HepG2 (cell line): ENCODE data around the gene TNC. TPM values are rescaled to one million over a fixed set of nuclear protein-coding genes. Genes with fewer than 3 reads are reported as not detected.

ENCODE experiments used
- ATAC-seq: fragments of 200-7000 bp; cut with Tn5 transposase; 3 replicates; pipeline ENCODE4 v1.9.1; 2020; ENCODE audit warnings: mild to moderate bottlenecking, moderate library complexity
- BruUV-seq: library from RNA; stranded (reverse); fragments of 400-500 nt; replicated peaks from 2 replicates; lab custom pipeline; 2021; lab: Mats Ljungman, UMichigan
- CTCF ChIA-PET: fragments of 300-600 bp; formaldehyde crosslinking; extraction: SDS; loops from one replicate; lab custom pipeline; 2021; ENCODE audit warnings: low total read pairs, inconsistent platforms, low intra/inter-chr PET ratio; lab: Yijun Ruan, JAX
- POLR2A ChIA-PET: fragments of 350-600 bp; sonication (Branson Sonifier 250); formaldehyde crosslinking; loops from one replicate; lab custom pipeline; 2020; ENCODE audit warnings: antibody characterized with exemption, inconsistent platforms; lab: Yijun Ruan, JAX
- DNase-seq: peaks from one replicate; pipeline ENCODE4 v3.0.0-alpha.2; 2015; ENCODE audit warnings: low spot score
- FAIRE-seq: peaks from 3 replicates; lab custom pipeline; 2011; peaks lifted over from hg19 to GRCh38; lab: Jason Lieb, UNC
- H2AFZ ChIP-seq: one replicate; pipeline ENCODE4 v1.6.1; 2011; ENCODE audit warnings: low read length, inconsistent platforms
- H3K27ac ChIP-seq: fragments of 300-600 bp; 3 replicates; pipeline ENCODE4 v1.8.0; 2011; ENCODE audit warnings: mixed run types, mild to moderate bottlenecking, mixed read lengths, low read length, inconsistent platforms; ENCODE audit not compliant: insufficient read depth; ENCODE audit errors: extremely low read length
- H3K27me3 ChIP-seq, 2 experiments: fragments of 200-600 bp in 1 of 2; 2 replicates in 1 of 2; 3 replicates in 1 of 2; pipeline versions ENCODE4 v1.6.0 to v1.8.0; 2011; ENCODE audit warnings: low read length in 2 of 2, mild to moderate bottlenecking in 2 of 2, moderate library complexity in 2 of 2, inconsistent platforms in 1 of 2; ENCODE audit not compliant: insufficient read depth in 2 of 2, control insufficient read depth in 1 of 2
- H3K36me3 ChIP-seq, 2 experiments: fragments of 200-600 bp in 1 of 2; replicated peaks in 1 of 2; 2 replicates in 1 of 2; 3 replicates in 1 of 2; pipeline versions ENCODE4 v1.5.1 to v1.8.0; 2011; ENCODE audit warnings: low read length in 2 of 2, inconsistent platforms in 1 of 2; ENCODE audit not compliant: insufficient read depth in 2 of 2, control insufficient read depth in 1 of 2
- H3K4me1 ChIP-seq: 2 replicates; pipeline ENCODE4 v1.5.1; 2012; ENCODE audit warnings: low read length, inconsistent platforms; ENCODE audit not compliant: insufficient read depth
- H3K4me2 ChIP-seq: 2 replicates; pipeline ENCODE4 v1.6.0; 2011; ENCODE audit warnings: low read depth, low read length, inconsistent platforms
- H3K4me3 ChIP-seq, 3 experiments: fragments of 200-600 bp in 1 of 3; sonication (generic), shearing (Covaris generic) in 1 of 3; replicated peaks in 1 of 3; 2 replicates each; pipeline ENCODE4 v1.5.1; 2011 to 2016; ENCODE audit warnings: low read length in 3 of 3, inconsistent platforms in 2 of 3, low read depth in 2 of 3, mild to moderate bottlenecking in 2 of 3, control low read depth in 1 of 3, mixed read lengths in 1 of 3; ENCODE audit not compliant: insufficient read depth in 1 of 3
- H3K79me2 ChIP-seq: one replicate; pipeline ENCODE4 v1.6.1; 2011; ENCODE audit warnings: low read length, inconsistent platforms; ENCODE audit not compliant: insufficient read depth
- H3K9ac ChIP-seq: 2 replicates; pipeline ENCODE4 v1.6.0; 2011; ENCODE audit warnings: mild to moderate bottlenecking, low read depth, low read length, inconsistent platforms; ENCODE audit not compliant: insufficient read depth
- H3K9me3 ChIP-seq: 2 replicates; pipeline ENCODE4 v1.5.1; 2012; ENCODE audit warnings: mild to moderate bottlenecking, low read length
- H4K20me1 ChIP-seq: 2 replicates; pipeline ENCODE4 v1.6.0; 2011; ENCODE audit warnings: inconsistent platforms, mild to moderate bottlenecking, low read length, moderate library complexity; ENCODE audit not compliant: insufficient read depth
- HOXA5 ChIP-seq: sonication (generic); formaldehyde crosslinking; IDR thresholded peaks from 2 replicates; pipeline ENCODE4 v1.4.0; 2020; ENCODE audit warnings: missing genetic modification reagents
- MLXIP ChIP-seq: sonication (generic); formaldehyde crosslinking; IDR thresholded peaks from 2 replicates; pipeline ENCODE4 v1.9.0; 2021; ENCODE audit warnings: missing genetic modification reagents, borderline replicate concordance
- REST ChIP-seq, 2 experiments: IDR thresholded peaks; 2 replicates each; pipeline ENCODE4 v1.6.1; 2011 to 2012; ENCODE audit warnings: low read length in 2 of 2, borderline replicate concordance in 1 of 2, low read depth in 1 of 2, mild to moderate bottlenecking in 1 of 2, moderate library complexity in 1 of 2
- TRIM22 ChIP-seq: fragments of 450-650 bp; IDR thresholded peaks from 2 replicates; pipeline ENCODE4 v1.6.1; 2017
- ZBTB1 ChIP-seq: sonication (generic); formaldehyde crosslinking; IDR thresholded peaks from 2 replicates; pipeline ENCODE4 v1.4.0; 2020; ENCODE audit warnings: missing genetic modification reagents, borderline replicate concordance
- WGBS: methylation state at CpG from one replicate; pipeline ENCODE4 v1.1.6; 2017; ENCODE audit warnings: low lambda C conversion rate; 5-methylcytosine and 5-hydroxymethylcytosine counted together
- in situ Hi-C: cut with HindIII; loops from 2 replicates; pipeline ENCODE4 v1.10.0; 2017; ENCODE audit warnings: low pct_unique_long_range_greater_than_20kb; ENCODE audit not compliant: extremely low pct_ligation_motif_present
- intact Hi-C: fragments of 100-400 bp; cut with micrococcal nuclease; formaldehyde crosslinking; loops from one replicate; pipeline ENCODE4 v1.10.0; 2022; ENCODE audit not compliant: unreplicated experiment
- polyA plus RNA-seq, 8 experiments: library from polyadenylated mRNA; depleted of rRNA in 3 of 8; stranded (reverse) in 7 of 8; unstranded in 1 of 8; fragments of >200 nt; fragmentation: Illumina TruSeq in 4 of 8; extraction: Trizol in 4 of 8; gene quantifications; 2 replicates each; pipeline versions ENCODE4 v1.2.1 to v1.2.3, GENCODE V29; 2011 to 2016; ENCODE audit warnings: low read depth in 4 of 8, missing spikeins in 1 of 8, mixed read lengths in 1 of 8; ENCODE audit not compliant: insufficient read depth in 1 of 8
- total RNA-seq, 5 experiments: library from RNA; depleted of rRNA; stranded (reverse); fragments of >200 nt; fragmentation: Illumina TruSeq; extraction: Trizol; gene quantifications; 2 replicates each; pipeline ENCODE4 v1.2.3, GENCODE V29; 2016; ENCODE audit warnings: low read depth in 1 of 5

The TNC gene
- total and polyA plus RNA-seq, 2 of the 13 experiments (the other 11 are each of a cell fraction or from before 2014, with no cell fraction given): not detected

GRCh38 chr9:114972510-114973136 is 145.3 kb downstream of the TNC start:
- intact Hi-C loops: no loop called here
- WGBS: 3% methylated on average over 3 of the region's 3 CpGs

More at GRCh38 chr9:114972510-114973136, 145.3 kb downstream of the TNC start:
- H3K27ac ChIP-seq: no peak overlapping the region
- no peaks in the 10 kb centered on the region for H3K4me1 ChIP-seq
- FAIRE-seq: no peak
- H3K79me2 ChIP-seq: no peaks in the 10 kb centered on the region
- POLR2A ChIA-PET: no interaction called here
- H2AFZ ChIP-seq: no peak overlapping the region
- ATAC-seq: no peak
- no peak overlapping the region for H3K9ac ChIP-seq
- TF ChIP-seq REST (IDR thresholded peaks at IDR 0.05; ENCODE audit: borderline replicate concordance in 1 of 2, low read depth in 1 of 2, low read length in 2 of 2) (no peak), TRIM22 (no peak), MLXIP (CRISPR knock-in tag) (no peak), HOXA5 (CRISPR knock-in tag) (no peak), ZBTB1 (CRISPR knock-in tag) (no peak)
- H3K4me2 ChIP-seq: no peak overlapping the region
- H3K36me3 ChIP-seq: no peaks in the 10 kb centered on the region
- in situ Hi-C loops: no loop called here
- no peaks in the 10 kb centered on the region for H3K27me3 ChIP-seq
- BruUV-seq: no TSS peak
- no peaks in the 10 kb centered on the region for H3K9me3 ChIP-seq
- no peak overlapping the region for H3K4me3 ChIP-seq
- H4K20me1 ChIP-seq: no peaks in the 10 kb centered on the region
- DNase-seq: no peak
- CTCF ChIA-PET: no interaction called here

Other genes with a start within 250 kb of the TNC start
- not detected in 2 replicates for gene TNFSF8, start 187.6 kb downstream of the TNC start, total RNA-seq (2016; rRNA removed; fragmentation: Illumina TruSeq; extraction: Trizol)
- not detected in 2 replicates for gene TNFSF8, start 187.6 kb downstream of the TNC start, polyA plus RNA-seq (2011; rRNA removed)